HepG2 (cell line): Measurements from ENCODE around the gene ZNF765. TPM values are rescaled to one million over a fixed set of nuclear protein-coding genes. Genes with fewer than 3 reads are reported as not detected.

Experiments used
- ATAC-seq: fragments of 200-7000 bp; cut with Tn5 transposase; 3 replicates; pipeline ENCODE4 v1.9.1; 2020; ENCODE audit warnings: mild to moderate bottlenecking, moderate library complexity
- BruUV-seq: library from RNA; stranded (reverse); fragments of 400-500 nt; replicated peaks from 2 replicates; lab custom pipeline; 2021; lab: Mats Ljungman, UMichigan
- CTCF ChIA-PET: fragments of 300-600 bp; formaldehyde crosslinking; extraction: SDS; loops from one replicate; lab custom pipeline; 2021; ENCODE audit warnings: low total read pairs, inconsistent platforms, low intra/inter-chr PET ratio; lab: Yijun Ruan, JAX
- POLR2A ChIA-PET: fragments of 350-600 bp; sonication (Branson Sonifier 250); formaldehyde crosslinking; loops from one replicate; lab custom pipeline; 2020; ENCODE audit warnings: antibody characterized with exemption, inconsistent platforms; lab: Yijun Ruan, JAX
- DNase-seq: peaks from one replicate; pipeline ENCODE4 v3.0.0-alpha.2; 2015; ENCODE audit warnings: low spot score
- FAIRE-seq: peaks from 3 replicates; lab custom pipeline; 2011; peaks lifted over from hg19 to GRCh38; lab: Jason Lieb, UNC
- H2AFZ ChIP-seq: one replicate; pipeline ENCODE4 v1.6.1; 2011; ENCODE audit warnings: low read length, inconsistent platforms
- H3K27ac ChIP-seq: fragments of 300-600 bp; 3 replicates; pipeline ENCODE4 v1.8.0; 2011; ENCODE audit warnings: mixed run types, mild to moderate bottlenecking, mixed read lengths, low read length, inconsistent platforms; ENCODE audit not compliant: insufficient read depth; ENCODE audit errors: extremely low read length
- H3K27me3 ChIP-seq, 2 experiments: fragments of 200-600 bp in 1 of 2; 2 replicates in 1 of 2; 3 replicates in 1 of 2; pipeline versions ENCODE4 v1.6.0 to v1.8.0; 2011; ENCODE audit warnings: low read length in 2 of 2, mild to moderate bottlenecking in 2 of 2, moderate library complexity in 2 of 2, inconsistent platforms in 1 of 2; ENCODE audit not compliant: insufficient read depth in 2 of 2, control insufficient read depth in 1 of 2
- H3K36me3 ChIP-seq, 2 experiments: fragments of 200-600 bp in 1 of 2; replicated peaks in 1 of 2; 2 replicates in 1 of 2; 3 replicates in 1 of 2; pipeline versions ENCODE4 v1.5.1 to v1.8.0; 2011; ENCODE audit warnings: low read length in 2 of 2, inconsistent platforms in 1 of 2; ENCODE audit not compliant: insufficient read depth in 2 of 2, control insufficient read depth in 1 of 2
- H3K4me1 ChIP-seq: 2 replicates; pipeline ENCODE4 v1.5.1; 2012; ENCODE audit warnings: low read length, inconsistent platforms; ENCODE audit not compliant: insufficient read depth
- H3K4me2 ChIP-seq: 2 replicates; pipeline ENCODE4 v1.6.0; 2011; ENCODE audit warnings: low read depth, low read length, inconsistent platforms
- H3K4me3 ChIP-seq, 3 experiments: fragments of 200-600 bp in 1 of 3; sonication (generic), shearing (Covaris generic) in 1 of 3; replicated peaks in 1 of 3; 2 replicates each; pipeline ENCODE4 v1.5.1; 2011 to 2016; ENCODE audit warnings: low read length in 3 of 3, inconsistent platforms in 2 of 3, low read depth in 2 of 3, mild to moderate bottlenecking in 2 of 3, control low read depth in 1 of 3, mixed read lengths in 1 of 3; ENCODE audit not compliant: insufficient read depth in 1 of 3
- H3K79me2 ChIP-seq: one replicate; pipeline ENCODE4 v1.6.1; 2011; ENCODE audit warnings: low read length, inconsistent platforms; ENCODE audit not compliant: insufficient read depth
- H3K9ac ChIP-seq: 2 replicates; pipeline ENCODE4 v1.6.0; 2011; ENCODE audit warnings: mild to moderate bottlenecking, low read depth, low read length, inconsistent platforms; ENCODE audit not compliant: insufficient read depth
- H3K9me3 ChIP-seq: 2 replicates; pipeline ENCODE4 v1.5.1; 2012; ENCODE audit warnings: mild to moderate bottlenecking, low read length
- H4K20me1 ChIP-seq: 2 replicates; pipeline ENCODE4 v1.6.0; 2011; ENCODE audit warnings: inconsistent platforms, mild to moderate bottlenecking, low read length, moderate library complexity; ENCODE audit not compliant: insufficient read depth
- DR1 ChIP-seq: sonication (generic); formaldehyde crosslinking; IDR thresholded peaks from 2 replicates; pipeline ENCODE4 v1.8.0; 2021; ENCODE audit warnings: mild to moderate bottlenecking, missing genetic modification reagents, inconsistent platforms
- FOXA1 ChIP-seq, 2 experiments: fragments of 450-650 bp in 1 of 2; sonication (generic) in 1 of 2; formaldehyde crosslinking in 1 of 2; IDR thresholded peaks; 2 replicates each; pipeline versions ENCODE4 v1.4.0 to v1.6.1; 2016 to 2020; ENCODE audit warnings: missing genetic modification reagents in 1 of 2
- GTF3A ChIP-seq: sonication (generic); formaldehyde crosslinking; conservative IDR thresholded peaks from 2 replicates; pipeline ENCODE4 v1.4.0; 2020; ENCODE audit warnings: mild to moderate bottlenecking, missing genetic modification reagents
- MEIS2 ChIP-seq: sonication (generic); formaldehyde crosslinking; IDR thresholded peaks from 2 replicates; pipeline ENCODE4 v1.9.0; 2021; ENCODE audit warnings: mild to moderate bottlenecking, missing genetic modification reagents
- NCOR1 ChIP-seq: fragments of 200-600 bp; sonication (generic); IDR thresholded peaks from 2 replicates; pipeline ENCODE4 v1.7.0; 2017; ENCODE audit warnings: antibody characterized with exemption, low read length, borderline replicate concordance
- NFKB2 ChIP-seq: sonication (generic); formaldehyde crosslinking; IDR thresholded peaks from 2 replicates; pipeline ENCODE4 v1.4.0; 2020; ENCODE audit warnings: missing genetic modification reagents, borderline replicate concordance
- PHF21A ChIP-seq: sonication (generic); formaldehyde crosslinking; IDR thresholded peaks from 2 replicates; pipeline ENCODE4 v1.5.0; 2020; ENCODE audit warnings: mild to moderate bottlenecking, missing genetic modification reagents
- ZFP82 ChIP-seq: sonication (generic); formaldehyde crosslinking; IDR thresholded peaks from 2 replicates; pipeline ENCODE4 v1.5.1; 2020; ENCODE audit warnings: mild to moderate bottlenecking, missing genetic modification reagents, borderline replicate concordance
- ZNF143 ChIP-seq: sonication (generic); formaldehyde crosslinking; IDR thresholded peaks from 2 replicates; pipeline ENCODE4 v1.4.0; 2020; ENCODE audit warnings: missing genetic modification reagents
- ZNF260 ChIP-seq: sonication (generic); formaldehyde crosslinking; IDR thresholded peaks from 2 replicates; pipeline ENCODE4 v1.4.0; 2020; ENCODE audit warnings: missing genetic modification reagents, low read depth, mild to moderate bottlenecking, borderline replicate concordance
- ZNF292 ChIP-seq: sonication (generic); formaldehyde crosslinking; IDR thresholded peaks from 2 replicates; pipeline ENCODE4 v1.8.1; 2022; ENCODE audit warnings: mild to moderate bottlenecking, low read depth, missing genetic modification reagents, borderline replicate concordance
- ZNF572 ChIP-seq: sonication (generic); formaldehyde crosslinking; IDR thresholded peaks from 2 replicates; pipeline ENCODE4 v1.5.1; 2020; ENCODE audit warnings: mild to moderate bottlenecking, missing genetic modification reagents
- ZNF747 ChIP-seq: sonication (generic); formaldehyde crosslinking; IDR thresholded peaks from 2 replicates; pipeline ENCODE4 v1.8.1; 2023; ENCODE audit warnings: missing genetic modification reagents, mild to moderate bottlenecking, borderline replicate concordance
- ZNF766 ChIP-seq: sonication (generic); formaldehyde crosslinking; IDR thresholded peaks from 2 replicates; pipeline ENCODE4 v1.5.0; 2020; ENCODE audit warnings: missing genetic modification reagents, borderline replicate concordance
- WGBS: methylation state at CpG from one replicate; pipeline ENCODE4 v1.1.6; 2017; ENCODE audit warnings: low lambda C conversion rate; 5-methylcytosine and 5-hydroxymethylcytosine counted together
- in situ Hi-C: cut with HindIII; loops from 2 replicates; pipeline ENCODE4 v1.10.0; 2017; ENCODE audit warnings: low pct_unique_long_range_greater_than_20kb; ENCODE audit not compliant: extremely low pct_ligation_motif_present
- intact Hi-C: fragments of 100-400 bp; cut with micrococcal nuclease; formaldehyde crosslinking; loops from one replicate; pipeline ENCODE4 v1.10.0; 2022; ENCODE audit not compliant: unreplicated experiment
- polyA plus RNA-seq, 8 experiments: library from polyadenylated mRNA; depleted of rRNA in 3 of 8; stranded (reverse) in 7 of 8; unstranded in 1 of 8; fragments of >200 nt; fragmentation: Illumina TruSeq in 4 of 8; extraction: Trizol in 4 of 8; gene quantifications; 2 replicates each; pipeline versions ENCODE4 v1.2.1 to v1.2.3, GENCODE V29; 2011 to 2016; ENCODE audit warnings: low read depth in 4 of 8, missing spikeins in 1 of 8, mixed read lengths in 1 of 8; ENCODE audit not compliant: insufficient read depth in 1 of 8
- total RNA-seq, 5 experiments: library from RNA; depleted of rRNA; stranded (reverse); fragments of >200 nt; fragmentation: Illumina TruSeq; extraction: Trizol; gene quantifications; 2 replicates each; pipeline ENCODE4 v1.2.3, GENCODE V29; 2016; ENCODE audit warnings: low read depth in 1 of 5
- TF ChIP-seq, protein P1 (sequence below): IDR thresholded peaks from 2 replicates; pipeline ENCODE4 v1.4.0; 2020; ENCODE audit warnings: mild to moderate bottlenecking, missing genetic modification reagents
- TF ChIP-seq, protein P2 (sequence below): sonication (generic); formaldehyde crosslinking; IDR thresholded peaks from 2 replicates; pipeline ENCODE4 v1.5.1; 2020; ENCODE audit warnings: mild to moderate bottlenecking, moderate library complexity, missing genetic modification reagents
- TF ChIP-seq, protein P3 (sequence below): sonication (generic); formaldehyde crosslinking; IDR thresholded peaks from 2 replicates; pipeline ENCODE4 v1.4.0; 2020; ENCODE audit warnings: missing genetic modification reagents

The ZNF765 gene
- total and polyA plus RNA-seq, 2 of the 13 experiments (the other 11 are each of a cell fraction or from before 2014, with no cell fraction given), result 5.0 to 14.5 TPM

DNA sequence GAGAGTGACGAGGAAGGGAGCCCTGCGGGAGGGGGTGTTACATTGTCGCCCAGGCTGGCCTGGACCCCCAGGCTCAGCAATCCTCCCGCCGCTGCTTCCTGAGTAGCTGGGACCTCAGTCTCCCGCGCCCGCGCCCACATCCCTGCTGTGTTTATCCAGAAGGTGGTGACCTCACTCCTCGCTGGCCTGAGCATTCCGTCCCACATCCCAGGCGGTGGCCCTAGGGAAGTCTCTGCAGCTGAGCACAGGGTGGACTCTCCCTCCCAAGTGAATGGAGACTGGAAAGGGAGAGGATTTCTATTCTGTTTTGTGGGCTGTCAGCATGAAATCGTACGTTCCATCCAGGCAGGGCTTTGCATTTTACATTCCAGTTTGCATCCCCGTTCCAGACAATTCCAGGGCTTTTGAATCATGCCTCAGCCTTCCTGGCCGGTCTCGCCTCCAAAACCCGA is 401 bp upstream of the ZNF765 start:
- in situ Hi-C loops (no loop called here), intact Hi-C loops (no loop called here)
- H2AFZ ChIP-seq, result no peak overlapping the region
- peak; percentile 63 for ATAC-seq
- DNase-seq, result peak; percentile 48
- no TSS peak for BruUV-seq
- no peaks in the 10 kb centered on the region for H3K9me3 ChIP-seq
- H3K27ac ChIP-seq, result peak overlapping the region; percentile 57
- H3K79me2 ChIP-seq, result peaks cover 7% of the 10 kb centered on the region
- H3K4me3 ChIP-seq, result peak overlapping the region; percentile 79 to 85 (median 81)
- peaks cover 0 to 6% of the 10 kb centered on the region in 2 experiments; a peak in 2 of 5 replicates for H3K36me3 ChIP-seq
- 6% methylated on average over 13 of the region's 18 CpGs for WGBS
- H4K20me1 ChIP-seq, result no peaks in the 10 kb centered on the region
- FAIRE-seq, result no peak
- ChIA-PET CTCF (interaction anchor here (0.8 kb wide), 1 partner anchor 200 kb away, joined by 3 read pairs; no protein-coding TSS in a partner anchor), POLR2A (interaction anchor here (0.6 to 1.1 kb wide), 2 partner anchors 28 to 167 kb away, joined by 3 read pairs; no protein-coding TSS in a partner anchor)
- H3K9ac ChIP-seq, result peak overlapping the region; percentile 64
- no peaks in the 10 kb centered on the region for H3K27me3 ChIP-seq
- peaks cover 18% of the 10 kb centered on the region for H3K4me1 ChIP-seq
- H3K4me2 ChIP-seq, result peak overlapping the region; percentile 91
- no peak for TF ChIP-seq GTF3A
- no peak for TF ChIP-seq NCOR1
- TF ChIP-seq DR1, result no peak
- TF ChIP-seq FOXA1 (IDR thresholded peaks at IDR 0.05), result no peak
- TF ChIP-seq FOXA1 (CRISPR knock-in tag; IDR thresholded peaks at IDR 0.05), result 0 out of 2 replicates have a peak, but pooled peaks have one; percentile 7
- TF ChIP-seq, protein P1, sequence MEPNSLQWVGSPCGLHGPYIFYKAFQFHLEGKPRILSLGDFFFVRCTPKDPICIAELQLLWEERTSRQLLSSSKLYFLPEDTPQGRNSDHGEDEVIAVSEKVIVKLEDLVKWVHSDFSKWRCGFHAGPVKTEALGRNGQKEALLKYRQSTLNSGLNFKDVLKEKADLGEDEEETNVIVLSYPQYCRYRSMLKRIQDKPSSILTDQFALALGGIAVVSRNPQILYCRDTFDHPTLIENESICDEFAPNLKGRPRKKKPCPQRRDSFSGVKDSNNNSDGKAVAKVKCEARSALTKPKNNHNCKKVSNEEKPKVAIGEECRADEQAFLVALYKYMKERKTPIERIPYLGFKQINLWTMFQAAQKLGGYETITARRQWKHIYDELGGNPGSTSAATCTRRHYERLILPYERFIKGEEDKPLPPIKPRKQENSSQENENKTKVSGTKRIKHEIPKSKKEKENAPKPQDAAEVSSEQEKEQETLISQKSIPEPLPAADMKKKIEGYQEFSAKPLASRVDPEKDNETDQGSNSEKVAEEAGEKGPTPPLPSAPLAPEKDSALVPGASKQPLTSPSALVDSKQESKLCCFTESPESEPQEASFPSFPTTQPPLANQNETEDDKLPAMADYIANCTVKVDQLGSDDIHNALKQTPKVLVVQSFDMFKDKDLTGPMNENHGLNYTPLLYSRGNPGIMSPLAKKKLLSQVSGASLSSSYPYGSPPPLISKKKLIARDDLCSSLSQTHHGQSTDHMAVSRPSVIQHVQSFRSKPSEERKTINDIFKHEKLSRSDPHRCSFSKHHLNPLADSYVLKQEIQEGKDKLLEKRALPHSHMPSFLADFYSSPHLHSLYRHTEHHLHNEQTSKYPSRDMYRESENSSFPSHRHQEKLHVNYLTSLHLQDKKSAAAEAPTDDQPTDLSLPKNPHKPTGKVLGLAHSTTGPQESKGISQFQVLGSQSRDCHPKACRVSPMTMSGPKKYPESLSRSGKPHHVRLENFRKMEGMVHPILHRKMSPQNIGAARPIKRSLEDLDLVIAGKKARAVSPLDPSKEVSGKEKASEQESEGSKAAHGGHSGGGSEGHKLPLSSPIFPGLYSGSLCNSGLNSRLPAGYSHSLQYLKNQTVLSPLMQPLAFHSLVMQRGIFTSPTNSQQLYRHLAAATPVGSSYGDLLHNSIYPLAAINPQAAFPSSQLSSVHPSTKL (CRISPR knock-in tag), result 0 out of 2 replicates have a peak, but pooled peaks have one; percentile 3
- TF ChIP-seq NFKB2, result 0 out of 2 replicates have a peak, but pooled peaks have one; percentile 14
- TF ChIP-seq ZNF260 (CRISPR knock-in tag), result no peak
- peak; percentile 19; the same call in 1 of the 2 replicates for TF ChIP-seq PHF21A (CRISPR knock-in tag)
- TF ChIP-seq ZNF747 (CRISPR knock-in tag), result no peak
- peak; percentile 69; the same call in 1 of the 2 replicates for TF ChIP-seq ZNF292 (CRISPR knock-in tag)
- TF ChIP-seq, protein P2, sequence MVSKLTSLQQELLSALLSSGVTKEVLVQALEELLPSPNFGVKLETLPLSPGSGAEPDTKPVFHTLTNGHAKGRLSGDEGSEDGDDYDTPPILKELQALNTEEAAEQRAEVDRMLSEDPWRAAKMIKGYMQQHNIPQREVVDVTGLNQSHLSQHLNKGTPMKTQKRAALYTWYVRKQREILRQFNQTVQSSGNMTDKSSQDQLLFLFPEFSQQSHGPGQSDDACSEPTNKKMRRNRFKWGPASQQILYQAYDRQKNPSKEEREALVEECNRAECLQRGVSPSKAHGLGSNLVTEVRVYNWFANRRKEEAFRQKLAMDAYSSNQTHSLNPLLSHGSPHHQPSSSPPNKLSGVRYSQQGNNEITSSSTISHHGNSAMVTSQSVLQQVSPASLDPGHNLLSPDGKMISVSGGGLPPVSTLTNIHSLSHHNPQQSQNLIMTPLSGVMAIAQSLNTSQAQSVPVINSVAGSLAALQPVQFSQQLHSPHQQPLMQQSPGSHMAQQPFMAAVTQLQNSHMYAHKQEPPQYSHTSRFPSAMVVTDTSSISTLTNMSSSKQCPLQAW, result peak; percentile 52; the same call in 1 of the 2 replicates
- TF ChIP-seq ZFP82, result no peak
- TF ChIP-seq ZNF572 (CRISPR knock-in tag), result 0 out of 2 replicates have a peak, but pooled peaks have one; percentile 57
- 0 out of 2 replicates have a peak, but pooled peaks have one; percentile 20 for TF ChIP-seq MEIS2 (CRISPR knock-in tag)
- TF ChIP-seq, protein P3, sequence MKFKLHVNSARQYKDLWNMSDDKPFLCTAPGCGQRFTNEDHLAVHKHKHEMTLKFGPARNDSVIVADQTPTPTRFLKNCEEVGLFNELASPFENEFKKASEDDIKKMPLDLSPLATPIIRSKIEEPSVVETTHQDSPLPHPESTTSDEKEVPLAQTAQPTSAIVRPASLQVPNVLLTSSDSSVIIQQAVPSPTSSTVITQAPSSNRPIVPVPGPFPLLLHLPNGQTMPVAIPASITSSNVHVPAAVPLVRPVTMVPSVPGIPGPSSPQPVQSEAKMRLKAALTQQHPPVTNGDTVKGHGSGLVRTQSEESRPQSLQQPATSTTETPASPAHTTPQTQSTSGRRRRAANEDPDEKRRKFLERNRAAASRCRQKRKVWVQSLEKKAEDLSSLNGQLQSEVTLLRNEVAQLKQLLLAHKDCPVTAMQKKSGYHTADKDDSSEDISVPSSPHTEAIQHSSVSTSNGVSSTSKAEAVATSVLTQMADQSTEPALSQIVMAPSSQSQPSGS (CRISPR knock-in tag), result peak; percentile 31; the same call in 1 of the 2 replicates
- TF ChIP-seq ZNF766 (CRISPR knock-in tag), result 0 out of 2 replicates have a peak, but pooled peaks have one; percentile 5
- 0 out of 2 replicates have a peak, but pooled peaks have one; percentile 13 for TF ChIP-seq ZNF143 (CRISPR knock-in tag)
